Activated CD4-positive, alpha-beta T cell treated with anti-CD3 and anti-CD28 coated beads for 4 hours (primary cell): ENCODE measurements around the gene WWTR1.

Source experiments
- DNase-seq, 2 donors: peaks; one replicate each; pipeline ENCODE4 v3.0.0-alpha.2; 2020

Gene WWTR1

DNA sequence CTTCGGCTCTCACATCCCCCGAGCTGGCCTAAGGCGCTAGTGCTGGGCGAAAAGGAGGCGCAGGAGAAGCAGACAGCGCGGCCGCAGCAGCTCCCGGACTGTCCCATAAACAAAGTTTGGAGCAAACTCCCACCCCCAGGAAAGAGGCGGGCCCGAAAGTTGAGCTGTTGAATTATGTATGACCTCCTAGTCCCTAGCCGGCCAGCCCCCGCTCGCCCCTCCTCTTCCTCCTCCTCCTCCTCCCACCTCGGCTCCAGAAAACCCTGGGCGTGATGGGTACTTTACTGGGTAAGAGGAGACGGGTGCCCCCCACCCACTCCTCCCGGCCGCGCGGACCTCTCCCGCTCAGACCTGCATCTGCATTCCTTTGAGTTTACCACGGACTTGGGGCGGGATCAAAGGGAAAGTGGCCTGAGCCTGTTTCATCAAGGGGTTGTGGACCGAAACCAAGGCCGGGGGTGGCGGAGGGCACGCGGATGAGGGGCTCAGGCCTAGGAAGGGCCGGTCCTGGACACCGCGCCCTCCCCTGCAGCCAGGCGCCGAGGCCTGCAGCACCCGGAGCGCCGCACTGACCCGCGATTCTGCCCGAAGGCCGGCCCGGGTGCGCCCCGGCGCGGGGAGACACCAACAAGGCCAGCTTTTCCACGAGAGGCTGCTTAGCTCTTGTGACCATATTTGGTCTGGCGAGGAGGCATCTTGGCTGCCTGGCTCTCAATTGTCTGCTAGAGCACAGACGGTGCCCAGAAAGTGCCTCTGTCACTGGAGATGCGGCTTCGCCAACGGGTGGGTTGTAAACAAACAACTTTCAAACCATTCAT, at the start of gene WWTR1:
Gene WWTR1, minus strand, starts transcription at position 100 of the 818 bp plus-strand sequence. CDS start 719 bp downstream, outside the sequence.
- DNase-seq: peak; percentile 7 to 11

DNA sequence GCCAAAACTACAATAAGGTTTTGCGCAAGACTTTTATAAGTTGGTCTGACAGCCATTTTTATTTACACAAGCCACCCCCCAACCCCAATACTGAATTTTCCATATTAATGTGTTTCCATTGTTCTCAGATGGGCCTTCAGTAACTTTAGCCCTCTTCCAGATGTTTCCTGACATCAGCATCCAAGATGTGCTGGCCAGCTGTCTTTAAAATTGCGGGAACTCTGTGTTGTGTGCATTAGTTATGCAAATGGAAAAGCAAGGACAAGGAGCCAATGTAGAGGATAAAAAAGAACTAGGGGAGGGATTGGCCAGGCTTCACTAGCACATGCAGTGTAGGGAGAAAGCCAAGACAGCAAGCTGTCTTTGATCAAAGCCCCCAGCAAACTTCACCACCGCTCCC, 49.1 kb upstream of the WWTR1 start:
- no peak for DNase-seq

- no peak for DNase-seq
Measured at GRCh38 chr3:149705416-149705815, 47.6 kb upstream of the WWTR1 start.

DNA sequence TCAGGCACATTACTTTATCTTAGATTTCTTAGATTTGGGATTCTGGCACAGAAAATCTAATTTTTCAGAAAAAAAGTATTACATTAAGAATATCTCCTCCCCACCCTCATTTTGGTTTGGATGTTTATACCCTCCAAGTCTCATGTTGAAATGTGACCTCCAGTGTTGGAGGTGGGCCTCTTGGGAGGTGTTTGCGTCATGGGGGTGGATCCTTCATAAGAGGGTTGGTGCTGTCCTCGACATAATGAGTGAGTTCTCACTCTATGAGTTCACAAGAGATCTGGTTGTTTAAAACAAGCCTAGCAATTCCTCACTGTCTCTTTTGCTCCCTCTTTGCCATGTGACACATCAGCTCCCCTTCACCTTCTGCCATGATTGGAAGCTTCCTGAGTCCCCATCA, 45.6 kb upstream of the WWTR1 start:
- DNase-seq: no peak

DNA sequence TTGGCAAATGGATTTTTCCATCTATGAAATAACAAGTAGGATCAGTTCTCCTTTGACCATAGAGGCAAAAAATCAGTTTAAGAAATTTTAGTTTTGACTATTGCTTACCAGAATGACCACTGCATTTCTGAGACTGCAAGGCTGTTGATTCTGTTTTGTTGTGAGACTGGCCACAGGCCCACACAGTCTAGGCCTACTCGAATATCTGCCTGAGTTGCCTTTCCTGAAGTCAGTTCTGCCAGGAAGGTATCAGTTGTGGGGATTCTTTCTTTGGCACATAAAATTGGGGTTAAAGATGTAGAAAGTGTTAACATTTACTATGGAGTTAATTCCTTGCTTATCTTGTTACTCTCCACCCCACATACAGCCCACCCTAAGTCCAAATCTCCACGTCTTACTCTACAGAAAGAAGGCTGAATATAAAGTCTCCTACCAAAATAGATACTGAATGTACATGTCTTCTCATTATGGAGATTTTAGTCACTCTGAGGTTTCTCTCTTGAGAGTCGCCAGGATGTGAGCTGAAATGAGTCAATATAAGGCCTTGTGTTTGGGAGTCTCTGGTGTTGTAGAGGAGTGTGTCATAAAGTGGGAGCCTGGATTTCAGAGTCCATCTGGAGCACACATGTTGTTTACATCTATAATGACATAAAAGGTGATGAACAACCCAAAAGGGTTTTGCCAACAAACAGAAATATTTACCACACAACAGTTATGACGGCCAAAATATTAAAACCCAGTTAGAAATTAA, 45.0 kb upstream of the WWTR1 start:
- DNase-seq: no peak

DNA sequence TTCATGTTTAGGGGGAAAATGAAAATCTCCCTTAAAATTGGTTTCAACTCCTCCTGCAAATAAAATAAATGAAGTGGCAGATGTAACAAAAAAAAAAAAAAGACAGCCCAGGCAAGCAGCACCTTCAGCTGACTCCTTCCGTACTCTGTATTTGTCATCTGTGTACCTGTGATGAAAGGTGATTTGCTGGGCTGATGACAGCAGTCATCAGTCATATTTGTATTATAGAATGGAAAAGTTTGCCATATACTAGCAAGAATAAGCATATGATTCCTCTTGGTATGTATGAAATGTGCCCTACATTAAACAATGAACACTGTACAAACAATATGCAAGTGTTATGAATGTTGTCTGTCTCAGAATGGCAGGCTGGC, 44.1 kb upstream of the WWTR1 start:
- no peak for DNase-seq

DNA sequence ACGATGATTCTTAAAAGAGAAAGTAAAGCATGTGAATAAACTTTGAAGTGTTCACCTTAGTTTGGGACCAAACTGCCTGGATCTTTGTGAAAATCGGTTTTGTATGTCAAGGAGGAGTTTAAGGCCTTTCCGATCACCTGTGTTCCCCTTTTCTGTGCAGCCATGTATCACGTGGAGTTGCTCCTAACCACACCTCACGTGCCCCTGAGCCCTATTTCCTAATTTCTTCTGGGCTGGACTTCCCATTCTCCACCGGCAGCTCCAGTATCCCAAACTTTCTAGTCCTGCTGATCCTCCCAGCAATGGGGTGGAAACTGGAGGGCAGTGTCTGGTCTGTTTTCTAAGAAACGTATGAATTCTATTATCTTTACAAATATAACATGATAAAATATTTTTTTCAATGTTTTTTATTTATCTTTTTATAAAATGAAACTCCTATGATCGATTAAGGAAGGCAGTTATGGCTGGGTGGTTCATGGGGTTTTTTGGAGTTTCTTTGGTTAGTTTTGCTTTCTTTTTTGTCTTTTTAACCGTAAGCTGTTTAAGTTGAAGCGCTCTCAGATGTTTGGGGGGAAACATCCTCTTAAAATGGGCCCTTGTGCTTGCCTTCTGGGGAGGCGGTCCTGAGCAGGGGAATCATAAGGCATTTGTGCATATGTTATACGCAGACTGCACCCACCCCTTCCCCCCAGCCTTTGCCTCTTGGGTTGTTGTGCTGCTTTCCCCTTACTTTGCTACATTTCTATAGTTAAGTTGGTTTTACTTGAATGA, 43.6 kb upstream of the WWTR1 start:
- no peak for DNase-seq

- DNase-seq: no peak
Measured at GRCh38 chr3:149688122-149688757, 30.4 kb upstream of the WWTR1 start.

GRCh38 chr3:149686996-149687395, 29.2 kb upstream of the WWTR1 start:
- no peak for DNase-seq

DNA sequence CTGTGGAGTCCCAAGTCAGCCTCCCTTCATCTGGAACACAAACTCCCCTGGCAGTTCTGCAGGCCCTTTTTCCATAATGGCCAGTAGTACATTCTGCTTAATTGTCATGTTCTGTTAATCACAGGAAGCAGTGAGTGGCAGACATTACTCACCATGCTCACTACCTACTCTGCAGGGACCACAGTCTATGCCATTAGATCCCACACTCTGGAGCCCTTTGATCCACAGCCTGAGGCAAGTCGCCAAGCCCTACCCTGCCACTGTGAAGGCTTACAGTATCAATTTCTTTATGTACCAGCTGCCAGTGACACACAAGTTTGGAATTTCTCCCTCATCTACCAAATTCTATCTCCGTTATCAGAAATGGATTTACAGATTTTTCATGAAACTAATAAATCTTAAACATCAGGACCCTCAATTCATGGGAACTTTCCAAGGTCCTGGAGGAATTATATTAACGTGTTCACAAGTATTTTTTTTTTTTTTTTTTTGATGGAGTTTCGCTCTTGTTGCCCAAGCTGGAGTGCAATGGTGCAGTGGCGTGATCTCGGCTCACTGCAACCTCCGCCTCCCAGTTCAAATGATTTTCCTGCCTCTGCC, 20.6 kb upstream of the WWTR1 start:
- DNase-seq: no peak

- DNase-seq: no peak
Measured at GRCh38 chr3:149673393-149673792, 15.6 kb upstream of the WWTR1 start.

GRCh38 chr3:149670742-149671492, 13.1 kb upstream of the WWTR1 start:
- no peak for DNase-seq

GRCh38 chr3:149667576-149667975, 9.8 kb upstream of the WWTR1 start:
- DNase-seq: no peak

GRCh38 chr3:149663966-149664365, 6.1 kb upstream of the WWTR1 start:
- DNase-seq: no peak

GRCh38 chr3:149662240-149662887, 4.5 kb upstream of the WWTR1 start:
- no peak for DNase-seq

GRCh38 chr3:149660462-149660861, 2.6 kb upstream of the WWTR1 start:
- no peak for DNase-seq

DNA sequence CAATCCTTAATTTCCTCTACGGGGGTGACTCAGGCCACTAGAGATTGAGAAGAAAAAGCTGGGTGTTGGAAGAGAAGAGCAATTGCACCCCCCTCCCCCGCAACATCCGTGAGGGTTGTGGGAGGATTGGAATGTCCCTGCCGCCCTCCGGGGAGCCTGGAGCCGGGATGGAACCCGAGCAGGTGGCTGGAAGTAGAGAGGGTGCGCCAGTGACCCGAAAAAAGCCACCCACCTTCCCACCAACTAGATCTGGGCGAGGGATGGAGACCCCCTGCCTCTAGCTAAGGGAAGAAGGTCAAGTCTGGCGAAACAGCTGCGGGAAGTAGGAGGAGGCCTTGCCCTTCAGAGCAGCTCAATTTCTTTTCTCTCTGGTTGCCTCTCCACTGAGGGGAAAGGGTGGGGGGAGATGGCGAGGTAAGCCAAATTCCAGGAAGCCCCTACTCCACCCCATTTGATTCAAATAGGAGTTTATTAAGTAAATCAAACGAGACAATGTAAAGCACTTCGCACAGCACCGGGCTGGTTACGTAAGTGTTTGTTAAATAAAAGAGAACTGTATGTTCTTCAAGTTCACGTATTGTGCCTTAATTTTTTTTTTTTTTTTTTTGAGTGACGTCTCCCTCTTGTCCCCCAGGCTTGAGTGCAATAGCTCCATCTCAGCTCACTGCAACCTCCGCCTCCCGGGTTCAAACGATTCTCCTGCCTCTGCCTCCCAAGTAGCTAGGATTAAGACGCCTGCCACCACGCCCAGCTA, 1.1 kb upstream of the WWTR1 start:
- DNase-seq: no peak

DNA sequence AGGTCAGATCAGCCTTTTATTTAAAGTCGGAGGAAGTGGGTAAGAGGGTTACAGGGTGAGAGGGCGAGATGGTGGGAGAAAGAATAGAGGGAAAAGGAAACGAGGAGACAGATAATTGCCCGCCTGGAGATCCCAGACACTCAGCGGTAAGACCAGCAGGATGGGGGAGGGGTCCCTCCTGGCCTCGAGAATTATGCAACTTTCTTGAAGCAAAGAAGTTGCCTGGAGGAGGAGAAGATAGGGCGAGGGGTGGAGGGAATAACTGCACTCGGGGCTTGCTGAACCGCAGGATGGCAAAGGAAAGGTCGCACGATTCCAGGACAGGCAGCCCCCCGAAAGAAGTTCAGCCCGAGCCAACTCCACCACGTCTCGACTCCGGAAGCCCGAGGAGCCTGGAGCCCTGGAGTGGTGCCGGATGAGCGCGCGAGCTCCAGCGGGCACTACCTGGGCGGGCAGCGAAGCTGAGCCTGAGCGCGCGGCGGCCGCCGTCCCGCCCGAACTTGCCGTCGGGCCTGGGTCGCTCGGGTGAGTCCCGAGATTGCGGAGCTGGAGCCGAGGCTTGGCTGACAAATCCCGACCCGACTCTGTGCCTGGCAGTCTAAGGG, 402 bp downstream of the WWTR1 start:
- no peak for DNase-seq

DNA sequence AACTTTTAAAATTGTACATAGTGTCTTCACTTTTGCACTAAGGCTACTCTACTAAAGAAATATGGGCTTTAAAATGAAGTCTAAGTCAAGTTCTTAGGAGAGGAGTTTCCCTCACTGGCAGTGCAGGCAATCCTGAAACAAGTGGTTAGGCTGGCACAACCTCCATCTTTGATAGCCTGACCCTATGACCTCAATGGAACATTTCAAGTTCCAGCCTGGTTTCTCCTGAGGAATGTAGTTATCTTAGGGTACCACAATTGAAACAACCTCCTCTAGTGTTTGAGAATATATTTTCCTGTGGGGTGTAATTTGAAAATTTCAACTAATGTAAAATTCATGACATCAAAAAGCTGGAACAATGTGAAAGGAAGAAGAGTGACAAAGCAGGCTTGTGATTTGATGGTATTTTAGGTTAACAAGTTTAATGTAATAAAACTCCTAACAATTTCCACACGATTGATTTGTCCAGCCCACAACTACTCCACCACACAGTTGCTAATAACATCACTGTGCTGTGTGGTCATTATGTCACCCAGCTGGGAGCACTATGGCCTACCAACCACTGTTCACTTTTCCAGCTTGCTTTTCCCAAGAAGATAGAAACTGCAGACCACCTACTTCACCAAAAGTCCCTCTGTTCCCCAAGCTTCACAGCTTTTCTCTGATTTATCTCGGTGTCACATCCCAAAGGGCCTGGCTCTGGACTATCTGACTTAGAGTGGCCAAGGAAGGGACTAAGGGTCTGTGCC, 1.8 kb downstream of the WWTR1 start:
- DNase-seq: no peak
